Activated CD4-positive, alpha-beta T cell treated with anti-CD3 and anti-CD28 coated beads, Interleukin-2, Interleukin-4, amounts not matched to agents 100 ng/mL and 50 ng/mL, durations not matched to agents 16 hours and 8 hours (primary cell): ENCODE data around the gene HPS5.
"Not testable (repeated sequence)": the region's sequence is repeated elsewhere in the genome, so short reads cannot be mapped to it uniquely, and the experiment has no call there.

Source experiments
- DNase-seq: peaks from one replicate; pipeline ENCODE4 v3.0.0-alpha.2; 2020; ENCODE audit warnings: low spot score

The HPS5 gene

GRCh38 chr11:18269252-18269651 lies 52.7 kb downstream of the HPS5 start:
- DNase-seq, result not testable (repeated sequence)

GRCh38 chr11:18267335-18268133 lies 54.4 kb downstream of the HPS5 start:
- DNase-seq, result not testable (repeated sequence)

- no peak for DNase-seq
Observed at GRCh38 chr11:18265949-18266348, 56.0 kb downstream of the HPS5 start, which contains the start of gene SAA1. Gene SAA1, plus strand, starts transcription at chr11:18266264. Its CDS starts 624 bp downstream, at chr11:18266888.

GRCh38 chr11:18264677-18265555 lies 57.0 kb downstream of the HPS5 start:
- no peak for DNase-seq

- peak; percentile 26 for DNase-seq
Observed at GRCh38 chr11:18264035-18264434, 57.9 kb downstream of the HPS5 start.

GRCh38 chr11:18262681-18263350 lies 59.1 kb downstream of the HPS5 start:
- DNase-seq, result not testable (repeated sequence)

- DNase-seq, result no peak
Observed at GRCh38 chr11:18261721-18262120, 60.2 kb downstream of the HPS5 start.

GRCh38 chr11:18259259-18259658 lies 62.7 kb downstream of the HPS5 start:
- no peak for DNase-seq

GRCh38 chr11:18254781-18255361 lies 67.1 kb downstream of the HPS5 start:
- DNase-seq, result no peak

- DNase-seq, result no peak
Observed at GRCh38 chr11:18253778-18254338, 68.1 kb downstream of the HPS5 start.

GRCh38 chr11:18253233-18253632 lies 68.7 kb downstream of the HPS5 start:
- DNase-seq, result no peak

GRCh38 chr11:18248561-18248960 lies 73.4 kb downstream of the HPS5 start, which contains the start of gene SAA2:
Gene SAA2, minus strand, starts transcription at chr11:18248668. Its CDS starts 657 bp downstream, at chr11:18248011.
- DNase-seq, result no peak

- not testable (repeated sequence) for DNase-seq
Observed at GRCh38 chr11:18247191-18247581, 74.8 kb downstream of the HPS5 start.

- DNase-seq, result peak; percentile 64
Observed at GRCh38 chr11:18246379-18247190, 75.4 kb downstream of the HPS5 start.

GRCh38 chr11:18245396-18245795 lies 76.5 kb downstream of the HPS5 start:
- no peak for DNase-seq

- DNase-seq, result peak; percentile 85
Observed at GRCh38 chr11:18243783-18244362, 78.1 kb downstream of the HPS5 start.

GRCh38 chr11:18239655-18240054 lies 82.3 kb downstream of the HPS5 start:
- DNase-seq, result no peak

GRCh38 chr11:18236664-18237356 lies 85.1 kb downstream of the HPS5 start, which contains the start of gene SAA4:
Gene SAA4, minus strand, starts transcription at chr11:18236802. Its CDS starts 876 bp downstream, at chr11:18235926.
- no peak for DNase-seq
